HG02642 (cell line): ENCODE data around the gene STAT3.
"Not testable (repeated sequence)": the region's sequence is repeated elsewhere in the genome, so short reads cannot be mapped to it uniquely, and the experiment has no call there.

Experiments used
- ATAC-seq: cut with Tn5 transposase; IDR thresholded peaks from one replicate; pipeline ENCODE4 v1.9.1; 2021; ENCODE audit warnings: mild to moderate bottlenecking; ENCODE audit not compliant: unreplicated experiment, poor library complexity

The STAT3 gene

DNA sequence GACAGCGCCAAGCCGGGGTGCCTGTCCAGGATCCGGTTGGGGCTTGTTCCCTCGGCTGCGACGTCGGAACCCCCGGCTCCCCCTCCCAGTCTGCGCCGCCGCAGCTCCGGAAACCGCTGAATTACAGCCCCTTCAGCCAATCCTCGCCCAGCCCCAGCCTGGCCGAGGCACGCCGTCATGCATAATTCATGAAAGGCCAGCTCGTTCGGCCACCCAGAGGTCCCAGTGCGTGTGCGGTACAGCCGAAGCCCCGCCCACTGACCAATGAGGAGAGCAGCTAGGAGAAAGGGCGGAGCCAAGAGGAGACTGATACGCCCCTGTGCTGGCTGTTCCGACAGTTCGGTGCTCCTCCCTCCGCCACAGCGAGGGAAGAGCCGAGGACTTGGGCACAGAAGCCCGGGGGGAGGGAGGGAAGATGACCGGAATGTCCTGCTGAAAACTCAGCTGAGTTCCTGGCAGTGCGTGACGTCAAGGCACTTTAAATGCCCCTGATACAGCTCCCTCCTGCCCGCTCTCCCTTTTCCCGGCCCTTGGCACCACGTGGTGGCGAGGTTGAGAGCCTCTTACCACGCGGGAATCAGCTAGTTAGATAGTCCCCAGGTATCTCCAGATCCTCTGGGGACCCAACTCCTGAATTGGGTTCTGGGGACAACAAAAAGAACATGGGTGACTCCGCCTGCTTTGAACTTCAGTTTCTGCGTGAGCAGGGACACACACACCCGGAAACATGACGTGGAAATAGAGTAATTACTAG lies at the start of gene STAT3:
TSS of gene STAT3 (minus strand) at position 62 of the 754 bp plus-strand sequence. CDS start 39,926 bp downstream, outside the sequence.
- peak; percentile 91 for ATAC-seq

DNA sequence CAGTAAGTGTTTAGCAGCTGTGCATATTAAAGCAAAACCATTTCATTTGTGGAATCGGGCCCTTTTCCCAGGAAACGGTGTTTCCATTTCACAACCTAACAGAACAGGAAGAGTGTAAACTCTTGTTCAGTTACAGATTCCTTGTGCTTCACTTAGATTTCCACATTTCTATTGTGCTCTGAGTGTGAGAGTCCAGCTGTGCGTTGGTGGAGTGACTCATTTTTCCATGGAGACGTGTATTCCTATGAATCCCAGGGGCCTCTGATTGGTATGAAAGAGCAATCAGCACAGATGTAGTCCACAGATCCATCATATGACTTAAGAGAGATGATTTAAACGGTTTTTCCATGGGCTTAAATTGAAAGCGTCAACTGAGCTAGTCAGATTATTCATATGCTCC lies 48.1 kb upstream of the STAT3 start:
- no peak for ATAC-seq

DNA sequence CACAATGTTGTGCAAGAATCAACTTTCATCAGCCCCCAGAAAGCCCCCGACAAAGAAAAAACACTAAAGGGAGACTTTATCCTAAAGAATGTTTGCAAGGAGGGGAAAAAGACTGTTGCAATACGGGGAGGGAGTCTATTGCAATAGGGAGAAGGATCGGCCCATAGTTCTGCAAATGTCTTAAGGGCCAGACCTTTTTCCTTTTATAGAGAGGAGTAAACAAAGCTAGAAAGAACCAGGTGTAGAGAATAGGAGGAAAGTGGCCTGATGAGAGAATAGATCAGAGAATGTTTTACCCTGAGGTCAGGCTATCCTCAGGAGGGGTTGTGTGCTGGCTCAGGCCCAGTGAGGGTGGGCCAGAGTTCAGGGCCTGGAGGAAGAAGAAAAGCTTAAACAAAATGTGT lies 43.5 kb upstream of the STAT3 start:
- ATAC-seq, result no peak

DNA sequence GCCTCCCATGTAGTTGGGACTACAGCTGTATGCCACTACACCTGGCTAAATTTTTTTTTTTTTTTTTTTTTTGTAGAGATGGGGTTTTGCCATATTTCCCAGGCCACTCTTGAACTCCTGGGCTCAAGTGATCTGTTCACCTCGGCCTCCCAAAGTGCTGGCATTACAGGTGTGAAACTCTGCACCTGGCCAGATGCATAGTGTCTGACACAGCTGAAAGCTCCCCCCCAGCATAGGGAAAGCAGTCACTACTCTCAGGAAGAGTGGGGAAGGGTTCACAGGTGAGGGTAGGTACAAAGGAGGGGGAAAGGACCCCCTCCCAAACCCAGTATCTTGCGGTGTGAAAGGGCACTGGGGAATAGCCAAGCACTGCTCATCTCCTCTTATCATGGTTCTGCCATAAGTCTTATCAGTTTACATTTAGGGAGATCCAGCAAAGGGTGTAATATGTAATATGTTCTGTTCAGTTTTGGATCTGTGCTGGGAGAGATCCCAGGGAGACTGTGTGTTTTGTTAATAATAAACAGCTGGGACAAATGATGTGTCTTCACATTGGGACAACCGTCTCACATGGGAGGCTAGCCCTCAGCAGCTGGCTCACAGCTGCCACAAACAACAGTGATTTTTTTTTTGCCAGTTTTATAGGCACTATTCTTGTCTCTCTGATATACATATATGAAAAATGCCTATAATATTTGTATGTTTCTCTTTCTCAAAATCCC lies 41.6 kb upstream of the STAT3 start:
- ATAC-seq, result no peak

DNA sequence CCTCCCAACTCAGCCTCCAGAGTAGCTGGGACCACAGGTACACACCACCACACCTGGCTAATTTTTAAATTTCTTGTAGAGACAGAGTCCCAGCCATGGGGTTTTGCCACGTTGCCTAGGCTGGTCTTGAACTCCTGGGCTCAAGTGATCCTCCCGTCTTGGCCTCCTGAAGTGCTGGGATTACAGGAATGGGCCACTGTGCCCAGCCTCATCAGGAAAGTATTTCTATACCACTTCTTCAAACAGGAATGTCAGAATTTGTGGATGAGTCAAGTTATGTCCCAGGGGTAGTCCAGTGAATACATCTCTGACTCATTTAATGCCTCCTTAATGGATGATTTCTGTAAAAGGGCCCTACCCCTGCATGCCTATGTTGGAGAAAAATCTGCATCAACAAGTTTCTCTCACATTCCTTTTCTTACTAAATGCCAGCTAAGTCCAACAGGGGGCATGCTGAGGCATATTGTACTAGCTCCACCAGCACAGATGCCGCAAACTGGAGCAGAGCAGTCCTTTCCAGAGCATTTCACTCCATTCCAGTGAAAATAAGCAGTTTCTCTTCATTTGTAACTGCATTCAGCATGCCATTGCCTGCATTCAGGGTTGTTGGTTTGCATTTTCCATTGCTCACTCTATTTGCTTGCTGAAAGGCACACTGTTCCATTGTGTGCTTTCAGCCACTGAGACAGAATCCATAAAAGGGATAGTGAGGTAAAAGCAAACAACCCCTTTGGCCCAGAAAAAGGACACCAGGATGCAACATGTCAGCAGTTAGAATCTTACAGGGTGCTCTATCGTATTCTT lies 40.1 kb upstream of the STAT3 start:
- ATAC-seq, result no peak

DNA sequence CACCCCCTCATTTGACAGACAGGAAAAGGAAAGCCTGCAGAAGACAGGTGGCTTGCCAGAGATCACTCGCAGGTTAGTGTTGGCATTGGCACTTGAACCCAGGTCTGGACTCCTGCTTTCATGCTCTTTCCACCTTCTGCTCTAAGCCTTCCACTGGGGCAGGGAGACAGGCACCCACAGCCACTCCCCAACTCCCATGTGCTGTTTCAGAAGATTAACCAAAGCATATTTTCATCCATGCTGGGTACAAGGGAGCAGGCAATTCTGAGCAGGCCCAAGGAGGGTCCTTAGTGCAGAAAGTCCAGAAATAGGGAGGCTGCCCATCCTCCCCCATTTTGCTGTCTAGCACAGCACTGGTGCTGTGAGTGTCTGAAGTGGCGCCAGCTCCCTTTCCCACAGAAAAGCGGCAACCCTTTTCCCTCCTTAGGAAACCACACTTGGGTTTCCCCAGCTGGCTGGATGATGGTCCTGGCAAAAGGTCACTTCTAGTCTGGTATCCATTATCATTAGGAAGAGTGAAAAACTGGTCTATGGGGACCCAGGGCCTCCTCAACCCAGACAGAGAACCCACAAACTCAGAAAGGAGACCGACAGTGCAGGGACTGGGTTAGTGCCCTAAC lies 36.9 kb upstream of the STAT3 start:
- ATAC-seq, result no peak

DNA sequence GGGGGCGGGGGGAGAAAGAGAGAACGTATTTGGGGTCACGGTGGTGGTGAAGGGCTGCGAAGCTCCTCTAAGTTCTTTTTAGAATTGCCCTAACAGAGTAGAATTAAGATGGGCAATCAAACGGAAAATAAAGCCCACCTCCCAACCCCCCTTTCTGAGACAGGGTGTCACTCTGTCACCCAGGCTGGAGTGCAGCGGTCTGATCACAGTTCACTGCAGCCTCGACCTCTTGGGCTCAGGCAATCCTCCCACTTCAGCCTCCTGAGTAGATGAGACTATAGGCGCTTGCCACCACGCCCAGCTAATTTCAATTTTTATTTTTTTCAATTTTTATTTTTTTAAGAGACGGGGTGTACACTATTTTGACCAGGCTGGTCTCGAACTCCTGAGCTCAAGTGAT lies 35.5 kb upstream of the STAT3 start:
- no peak for ATAC-seq

DNA sequence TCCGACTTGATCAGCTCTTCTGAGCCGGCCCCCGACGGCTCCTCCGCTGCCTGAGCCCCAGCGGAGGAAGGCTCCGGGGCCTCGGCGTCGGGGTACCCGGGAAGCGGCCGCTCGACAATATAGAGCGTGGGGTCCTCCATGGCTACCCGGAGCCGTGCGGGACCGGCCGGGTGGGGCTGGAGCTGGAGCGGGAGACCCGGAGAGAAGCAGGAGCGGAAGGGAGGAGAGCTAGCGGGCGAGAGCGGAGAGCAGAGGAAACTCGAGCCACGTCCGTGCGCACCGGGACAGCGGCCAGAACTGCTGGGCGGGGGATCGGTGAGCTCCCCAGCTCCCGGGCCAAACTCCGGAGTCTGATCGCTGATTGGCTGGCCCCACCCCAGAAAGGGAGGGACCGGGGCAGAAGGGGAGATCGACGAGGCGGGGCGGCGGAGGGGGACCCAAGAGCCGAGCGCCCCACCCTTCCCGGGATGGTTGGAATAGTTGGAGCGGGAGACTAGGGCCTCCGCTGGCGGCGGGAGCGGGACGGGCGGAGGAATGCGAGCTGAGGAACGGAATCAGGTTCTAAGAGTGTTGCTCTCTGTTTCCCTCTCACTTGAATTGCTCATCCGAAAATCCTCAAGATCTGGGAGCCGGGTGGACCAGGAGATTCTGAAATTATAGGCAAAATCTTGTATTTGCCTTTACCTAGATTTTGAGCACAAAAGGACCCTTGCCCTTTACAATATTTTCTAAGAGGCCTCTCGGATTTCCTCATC lies 34.9 kb upstream of the STAT3 start, which contains the start of gene CAVIN1:
TSS of gene CAVIN1 (minus strand) at position 299 of the 755 bp plus-strand sequence. CDS start at position 140, 159 bp downstream.
- no peak for ATAC-seq

DNA sequence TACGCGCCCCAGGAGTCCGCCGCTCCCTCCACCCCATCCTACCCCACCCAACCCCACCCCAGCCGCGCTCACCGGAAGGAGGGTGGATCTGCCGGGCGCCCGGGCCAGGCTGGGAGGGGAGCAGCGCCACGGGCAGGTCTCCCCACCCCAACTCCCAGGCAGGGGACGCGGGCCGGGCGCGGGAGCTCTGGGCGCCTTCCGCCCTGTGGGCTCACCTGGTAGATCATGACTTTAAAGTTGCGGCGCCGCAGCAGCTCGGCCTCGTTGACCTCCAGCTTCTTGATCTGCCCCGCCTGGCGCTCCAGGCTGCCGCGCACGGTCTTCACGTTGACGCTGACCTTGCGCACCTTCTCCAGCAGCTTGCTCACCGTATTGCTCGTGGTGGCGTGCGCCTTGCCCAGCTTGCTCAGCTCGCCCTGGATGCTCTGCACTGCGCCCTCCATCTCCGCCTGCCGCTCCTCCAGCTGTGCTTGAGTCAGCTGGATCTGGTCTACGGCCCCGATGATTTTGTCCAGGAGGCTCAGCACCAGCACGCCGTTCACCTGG lies 34.2 kb upstream of the STAT3 start:
- no peak for ATAC-seq

DNA sequence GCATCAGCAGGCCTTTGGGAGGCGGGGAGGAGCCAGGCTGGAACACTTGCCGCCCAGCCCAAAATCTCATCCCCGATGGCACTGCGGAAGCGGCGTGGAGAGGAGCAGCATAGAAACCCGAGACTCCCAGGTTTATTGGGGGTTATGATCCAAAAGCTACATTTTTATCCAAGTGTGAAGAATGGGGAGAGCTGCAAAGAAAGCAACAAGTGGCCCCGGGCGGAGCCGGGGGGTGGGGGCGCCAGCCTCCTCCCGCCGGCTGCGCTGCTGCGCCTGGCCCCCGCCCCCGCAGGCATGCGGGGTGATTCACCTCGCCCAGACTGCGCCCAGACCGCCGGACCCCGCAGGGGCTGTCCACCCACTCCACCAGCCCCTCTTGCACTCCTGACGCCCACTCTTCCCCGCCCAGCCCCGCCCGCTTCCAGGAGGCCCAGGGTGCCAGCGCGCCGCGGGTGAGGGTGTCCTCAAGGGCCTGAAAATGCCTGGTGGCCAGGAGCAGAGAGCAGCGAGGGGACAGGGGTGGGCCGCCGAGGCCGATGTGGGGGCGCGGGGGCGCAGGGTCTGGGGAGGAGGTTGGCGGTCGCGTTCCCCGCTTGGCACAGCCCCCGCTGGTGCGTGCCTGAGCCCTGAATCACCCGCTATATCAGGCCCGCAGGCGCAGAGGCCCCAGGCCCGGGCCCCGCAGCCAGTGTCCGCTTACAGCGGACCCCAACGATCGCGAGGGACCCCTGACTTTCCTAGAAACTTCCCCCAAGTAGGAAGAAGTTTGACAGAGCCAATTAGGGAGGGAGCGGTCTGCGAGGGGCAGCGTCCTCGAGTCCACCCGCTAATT lies 33.5 kb upstream of the STAT3 start:
- no peak for ATAC-seq

DNA sequence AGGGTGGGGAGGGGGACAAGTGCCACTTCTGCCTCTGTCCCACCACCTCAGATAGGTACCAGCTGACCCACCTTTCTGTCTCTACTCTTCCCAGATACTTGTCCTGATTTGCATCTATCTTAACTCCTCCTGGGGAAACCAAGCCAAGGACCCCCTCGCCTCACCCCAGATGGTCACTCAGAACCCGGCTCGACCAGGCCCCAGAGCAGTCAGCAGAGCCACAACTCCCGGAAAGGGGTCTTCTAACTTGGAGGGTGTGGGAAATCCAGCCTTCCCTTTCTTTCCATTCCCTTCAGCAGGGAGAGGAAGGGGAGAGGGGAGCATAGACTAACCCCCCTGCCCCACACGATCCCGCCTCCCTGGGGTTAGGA lies 32.9 kb upstream of the STAT3 start:
- ATAC-seq, result no peak

DNA sequence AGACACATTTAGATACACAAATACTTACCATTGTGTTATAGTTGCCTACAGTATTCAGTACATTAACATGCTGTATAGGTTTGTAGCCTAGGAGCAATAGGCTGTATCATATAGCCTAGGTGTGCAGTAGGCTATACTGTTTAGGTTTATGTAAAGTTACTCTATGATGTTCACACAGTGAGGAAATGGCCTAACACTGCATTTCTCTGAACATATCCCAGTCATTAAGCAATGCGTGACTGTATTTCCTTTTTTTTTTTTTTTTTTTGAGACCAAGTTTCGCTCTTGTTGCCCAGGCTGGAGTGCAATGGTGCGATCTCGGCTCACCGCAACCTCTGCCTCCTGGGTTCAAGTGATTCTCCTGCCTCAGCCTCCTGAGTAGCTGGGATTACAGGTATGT lies 29.7 kb upstream of the STAT3 start:
- ATAC-seq, result not testable (repeated sequence)

DNA sequence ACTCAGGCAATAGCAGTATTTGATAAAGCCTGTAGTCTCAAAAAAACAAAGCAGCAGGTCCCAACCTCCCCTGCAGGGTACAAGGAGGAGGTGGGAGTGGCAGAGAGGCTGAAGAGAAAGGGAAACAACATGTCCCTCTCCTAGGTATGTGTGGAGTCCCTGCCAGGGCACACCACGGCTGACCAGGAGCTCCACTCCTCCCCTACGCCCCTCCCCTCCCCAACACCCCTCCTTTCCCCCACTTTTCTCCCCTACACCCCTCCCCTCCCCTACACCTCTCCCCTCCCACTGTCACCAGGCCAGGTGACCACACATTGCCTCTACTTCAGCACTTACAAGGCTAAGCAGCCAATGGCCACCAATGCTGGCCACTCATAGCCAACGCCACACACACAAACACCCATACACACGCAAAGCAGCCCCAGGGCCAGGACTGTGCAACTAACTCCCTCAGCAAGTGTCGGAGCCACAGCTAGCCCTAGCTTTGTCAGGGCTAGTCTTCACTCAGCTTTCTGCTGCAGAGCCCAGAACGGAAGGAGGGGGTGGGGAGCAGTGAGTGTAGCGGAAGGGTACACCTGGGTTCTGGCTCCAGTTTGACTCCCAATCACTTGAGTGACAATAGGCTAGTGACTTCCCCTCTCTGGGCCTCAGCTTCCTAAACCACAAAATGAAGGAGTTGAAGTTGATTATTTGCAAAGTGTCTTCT lies 26.6 kb upstream of the STAT3 start:
- no peak for ATAC-seq

DNA sequence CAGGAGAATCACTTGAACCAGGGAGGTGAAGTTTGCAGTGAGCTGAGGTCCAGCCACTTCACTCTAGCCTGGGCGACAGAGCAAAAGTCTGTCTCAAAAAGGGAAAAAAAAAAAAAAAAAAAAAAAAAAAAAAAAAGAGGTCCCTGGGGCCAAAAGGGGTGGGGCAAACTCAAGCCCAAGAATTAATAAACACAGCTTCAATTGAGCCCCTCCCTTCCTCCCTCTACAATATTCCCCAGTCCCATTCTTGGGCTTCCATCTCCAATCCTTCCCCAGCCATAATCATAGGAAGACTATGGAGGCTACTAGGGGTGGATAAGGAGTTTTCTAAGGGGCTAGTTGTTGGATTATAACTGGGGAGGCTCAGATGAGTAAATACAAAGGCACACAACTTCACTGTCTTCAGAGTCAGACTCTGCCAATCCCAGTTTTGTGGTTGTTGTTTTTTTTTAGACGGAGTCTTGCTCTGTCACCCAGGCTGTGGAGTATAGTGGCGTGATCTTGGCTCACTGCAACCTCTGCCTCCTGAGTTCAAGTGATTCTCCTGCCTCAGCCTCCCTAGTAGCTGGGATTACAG lies 25.3 kb upstream of the STAT3 start:
- ATAC-seq, result no peak

DNA sequence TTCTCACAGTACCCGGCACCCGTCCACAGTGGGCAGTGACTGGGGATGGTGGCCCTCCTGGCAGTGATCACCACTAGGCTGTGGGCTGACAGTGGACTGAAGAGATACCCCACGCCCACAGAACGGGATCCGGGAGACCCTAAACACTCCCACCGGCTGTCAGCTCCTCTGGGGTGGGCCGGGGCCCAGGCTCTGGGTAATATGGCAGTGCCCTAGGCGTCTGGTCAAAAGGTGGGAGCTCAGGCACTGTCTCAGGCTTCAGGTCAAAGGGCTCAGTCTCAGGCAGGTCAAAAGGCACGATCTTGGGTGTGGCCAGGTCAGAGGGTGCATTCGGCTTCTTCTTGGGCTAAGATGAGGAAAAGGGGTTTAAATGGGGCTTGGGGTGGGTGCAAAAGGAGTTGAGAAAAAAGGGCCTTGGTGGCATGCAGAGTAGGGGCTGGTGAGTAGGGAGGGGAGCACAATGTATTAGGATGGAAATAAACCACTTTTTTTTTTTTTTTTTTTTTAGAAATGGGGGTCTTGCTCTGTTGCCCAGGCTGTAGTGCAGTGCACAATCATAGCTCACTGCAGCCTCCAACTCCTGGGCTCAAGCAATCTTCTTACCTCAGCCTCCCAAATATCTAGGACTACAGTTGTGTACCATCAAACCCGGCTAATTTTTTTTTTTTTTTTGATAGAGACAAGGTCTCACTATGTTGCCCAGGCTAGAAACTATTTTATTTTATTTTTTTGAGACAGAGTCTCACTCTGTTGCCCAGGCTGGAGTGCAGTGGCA lies 23.9 kb upstream of the STAT3 start:
- ATAC-seq, result no peak

DNA sequence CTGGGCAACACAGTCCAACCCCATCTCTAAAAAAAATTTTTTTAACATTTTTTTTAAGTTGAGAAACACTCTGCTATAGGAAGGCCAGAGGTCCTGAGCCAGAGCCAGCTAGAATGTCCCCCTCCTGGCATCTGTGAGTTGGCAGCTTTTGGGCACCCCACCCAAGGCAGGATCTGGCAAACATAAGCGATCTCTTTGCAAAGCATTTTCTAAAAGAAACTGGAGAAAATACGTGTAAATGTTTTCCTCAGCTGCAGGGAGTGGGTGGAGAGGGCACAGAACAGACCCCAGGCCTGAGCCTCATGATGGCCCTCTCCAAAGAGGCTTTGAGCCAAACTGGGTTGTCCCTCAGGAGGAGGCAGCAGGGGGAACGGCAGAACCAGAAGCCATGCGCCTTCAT lies 23.1 kb upstream of the STAT3 start:
- ATAC-seq, result no peak

DNA sequence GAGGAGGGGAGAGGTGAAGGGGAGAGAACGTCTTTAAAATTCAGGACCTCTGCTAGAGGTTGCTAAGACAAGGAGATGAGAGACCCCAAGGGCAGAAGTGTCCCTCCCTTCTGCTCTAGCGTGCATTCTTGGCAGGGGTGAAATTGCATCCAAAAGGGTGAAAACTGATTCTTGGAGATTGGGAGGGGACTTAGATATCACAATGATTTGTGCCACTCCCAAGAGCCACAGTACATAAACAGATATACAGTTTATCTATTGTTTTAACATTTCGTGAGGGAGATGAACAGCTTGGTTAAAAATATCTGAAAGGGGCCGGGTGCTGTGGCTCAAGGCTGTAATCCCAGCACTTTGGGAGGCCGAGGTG lies 22.1 kb upstream of the STAT3 start:
- ATAC-seq, result no peak
